Measurements from ENCODE around the gene SPTAN1.

The SPTAN1 gene

DNA sequence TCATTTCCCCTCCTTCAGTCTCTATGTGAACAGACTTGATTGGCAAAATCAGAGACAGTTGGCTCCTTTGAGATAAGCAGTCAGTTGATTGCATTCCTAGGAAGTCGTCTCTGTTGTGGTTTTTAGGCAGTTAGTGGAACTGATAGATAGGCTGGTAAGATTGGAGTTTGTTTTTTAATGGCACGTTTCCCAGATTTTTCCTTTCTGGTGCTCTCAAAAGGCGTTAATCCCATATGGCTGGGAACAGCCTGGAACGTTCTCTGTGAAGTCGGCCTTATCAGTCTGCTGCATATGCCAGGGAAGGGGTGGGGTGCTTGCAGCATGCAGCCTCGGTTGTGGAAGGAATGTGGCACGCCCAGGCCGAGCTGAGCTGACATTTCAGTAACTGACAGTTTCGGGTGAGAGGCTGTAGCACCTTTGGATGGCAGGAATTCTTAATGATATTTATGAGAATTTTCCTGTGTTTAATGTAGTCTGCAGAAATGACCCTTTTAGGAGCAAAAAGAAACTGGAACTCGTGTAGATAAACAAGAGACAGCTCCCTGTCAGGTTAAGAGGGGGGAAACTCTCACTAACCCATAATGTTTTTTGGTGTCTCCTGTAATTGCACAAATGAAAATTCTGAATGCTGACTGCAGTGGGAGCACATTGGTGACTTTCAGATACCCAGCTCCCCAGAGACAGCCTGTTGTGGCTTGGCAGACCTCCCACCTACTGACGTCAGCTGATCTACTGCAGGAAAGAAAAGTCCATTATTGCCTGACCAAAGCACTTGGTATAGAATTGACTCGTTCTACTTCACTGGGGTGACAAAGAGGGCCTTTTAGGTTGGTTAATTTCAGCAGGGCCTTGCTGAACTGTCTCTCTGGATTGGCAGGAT lies 6.3 kb downstream of the SPTAN1 start:
- TF ChIP-seq, protein P1, sequence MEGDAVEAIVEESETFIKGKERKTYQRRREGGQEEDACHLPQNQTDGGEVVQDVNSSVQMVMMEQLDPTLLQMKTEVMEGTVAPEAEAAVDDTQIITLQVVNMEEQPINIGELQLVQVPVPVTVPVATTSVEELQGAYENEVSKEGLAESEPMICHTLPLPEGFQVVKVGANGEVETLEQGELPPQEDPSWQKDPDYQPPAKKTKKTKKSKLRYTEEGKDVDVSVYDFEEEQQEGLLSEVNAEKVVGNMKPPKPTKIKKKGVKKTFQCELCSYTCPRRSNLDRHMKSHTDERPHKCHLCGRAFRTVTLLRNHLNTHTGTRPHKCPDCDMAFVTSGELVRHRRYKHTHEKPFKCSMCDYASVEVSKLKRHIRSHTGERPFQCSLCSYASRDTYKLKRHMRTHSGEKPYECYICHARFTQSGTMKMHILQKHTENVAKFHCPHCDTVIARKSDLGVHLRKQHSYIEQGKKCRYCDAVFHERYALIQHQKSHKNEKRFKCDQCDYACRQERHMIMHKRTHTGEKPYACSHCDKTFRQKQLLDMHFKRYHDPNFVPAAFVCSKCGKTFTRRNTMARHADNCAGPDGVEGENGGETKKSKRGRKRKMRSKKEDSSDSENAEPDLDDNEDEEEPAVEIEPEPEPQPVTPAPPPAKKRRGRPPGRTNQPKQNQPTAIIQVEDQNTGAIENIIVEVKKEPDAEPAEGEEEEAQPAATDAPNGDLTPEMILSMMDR (IDR thresholded peaks at IDR 0.05; ENCODE audit: insufficient read depth, low read depth, low read length, missing control alignments): no peak
- H3K4me3 ChIP-seq (ENCODE audit: low read length): no peak overlapping the region
- DNase-seq (ENCODE audit: low read depth): peak; percentile 81

DNA sequence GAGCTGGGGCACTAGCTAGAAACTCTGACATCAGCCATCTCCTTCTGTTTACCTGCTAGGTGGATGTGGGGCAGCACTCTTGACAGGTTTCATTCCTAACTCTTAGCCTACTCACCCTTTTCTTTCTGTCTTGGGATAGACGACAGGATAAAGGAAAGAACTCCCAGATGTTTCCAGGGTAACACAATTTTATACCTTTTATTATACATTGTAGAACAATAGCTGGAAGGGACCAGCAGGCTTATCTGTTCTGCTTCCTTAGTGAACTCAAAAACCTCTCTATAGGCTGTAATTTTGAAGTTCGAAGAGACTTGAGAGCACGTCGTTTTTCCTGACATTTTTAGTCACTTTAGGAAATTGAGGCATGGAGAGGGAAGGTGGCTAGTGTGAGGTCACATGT lies 13.2 kb downstream of the SPTAN1 start:
- H3K4me3 ChIP-seq (ENCODE audit: low read length): no peak overlapping the region
- no peak for DNase-seq (ENCODE audit: low read depth)
- TF ChIP-seq, protein P1 (IDR thresholded peaks at IDR 0.05; ENCODE audit: insufficient read depth, low read depth, low read length, missing control alignments): no peak

DNA sequence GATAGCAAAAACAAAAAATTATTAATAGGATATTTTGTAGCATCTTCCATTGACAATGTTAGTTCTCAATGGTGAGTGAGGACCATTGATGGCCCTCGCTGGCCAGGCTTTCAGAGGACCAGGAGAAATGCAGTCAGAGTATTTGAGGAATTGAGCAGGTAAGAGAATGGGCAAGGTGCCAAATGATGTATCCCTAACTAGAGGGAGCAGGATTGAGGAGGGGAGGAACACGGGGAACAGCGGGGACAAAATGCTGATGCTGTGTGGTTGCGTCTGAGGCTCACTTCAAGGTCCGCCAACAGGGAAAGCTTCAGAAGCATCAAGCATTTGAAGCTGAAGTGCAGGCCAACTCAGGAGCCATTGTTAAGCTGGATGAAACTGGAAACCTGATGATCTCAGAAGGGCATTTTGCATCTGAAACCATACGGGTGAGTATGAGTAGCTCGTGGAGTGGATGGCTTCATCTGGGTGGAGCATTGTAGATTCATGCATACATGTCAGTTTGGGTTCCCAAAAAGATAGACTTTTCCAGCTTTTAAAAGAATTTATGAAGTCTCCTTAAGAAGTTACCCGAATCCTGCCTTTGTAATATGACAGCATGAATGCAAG lies 16.2 kb downstream of the SPTAN1 start:
- TF ChIP-seq, protein P1 (IDR thresholded peaks at IDR 0.05; ENCODE audit: insufficient read depth, low read depth, low read length, missing control alignments): no peak
- DNase-seq (ENCODE audit: low read depth): peak; percentile 41

DNA sequence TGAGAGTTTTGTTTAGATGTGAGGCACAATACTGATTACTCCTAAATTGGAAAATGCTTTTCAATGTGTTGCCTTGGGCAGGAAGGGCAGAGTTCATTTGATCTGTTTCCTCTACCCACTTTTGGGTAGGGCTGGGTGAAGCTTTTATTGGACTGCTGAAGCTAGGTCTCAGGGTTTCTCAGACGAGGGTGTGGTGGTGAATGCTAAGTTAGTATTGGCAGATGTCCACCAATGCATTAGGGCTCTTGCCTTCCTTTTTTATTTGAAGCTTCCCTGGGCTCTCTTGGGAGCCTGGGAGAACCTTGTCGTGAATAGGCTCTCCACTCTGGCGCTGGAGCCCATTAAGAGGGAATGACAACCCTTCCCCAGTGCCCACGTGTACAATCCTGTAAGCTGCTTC lies 23.1 kb downstream of the SPTAN1 start:
- DNase-seq (ENCODE audit: low read depth): no peak
- TF ChIP-seq, protein P1 (IDR thresholded peaks at IDR 0.05; ENCODE audit: insufficient read depth, low read depth, low read length, missing control alignments): no peak
- no peak overlapping the region for H3K4me3 ChIP-seq (ENCODE audit: low read length)

More for the DNA sequence above, 16.2 kb downstream of the SPTAN1 start:
- H3K4me3 ChIP-seq (ENCODE audit: low read length): no peak overlapping the region

DNA sequence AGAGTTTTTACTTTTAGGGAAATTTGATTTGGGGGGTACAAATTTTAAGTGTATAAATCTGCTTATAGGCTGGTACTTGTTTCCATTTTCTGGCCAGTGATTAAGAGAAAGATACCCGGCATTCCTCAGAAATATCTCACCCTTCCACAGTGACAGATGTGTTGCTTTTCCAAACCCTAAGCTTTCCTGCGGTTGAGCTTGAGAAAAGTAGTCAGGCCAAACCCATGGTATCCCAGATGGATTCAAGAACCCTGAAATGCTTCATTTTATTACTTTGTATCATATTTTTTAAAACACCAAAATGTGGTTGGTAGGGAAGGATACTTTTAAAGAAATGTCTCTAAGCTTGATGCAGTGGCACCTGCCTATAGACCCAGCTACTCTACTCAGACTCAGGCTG lies 23.5 kb downstream of the SPTAN1 start:
- H3K4me3 ChIP-seq (ENCODE audit: low read length): no peak overlapping the region
- DNase-seq (ENCODE audit: low read depth): no peak
- TF ChIP-seq, protein P1 (IDR thresholded peaks at IDR 0.05; ENCODE audit: insufficient read depth, low read depth, low read length, missing control alignments): no peak

DNA sequence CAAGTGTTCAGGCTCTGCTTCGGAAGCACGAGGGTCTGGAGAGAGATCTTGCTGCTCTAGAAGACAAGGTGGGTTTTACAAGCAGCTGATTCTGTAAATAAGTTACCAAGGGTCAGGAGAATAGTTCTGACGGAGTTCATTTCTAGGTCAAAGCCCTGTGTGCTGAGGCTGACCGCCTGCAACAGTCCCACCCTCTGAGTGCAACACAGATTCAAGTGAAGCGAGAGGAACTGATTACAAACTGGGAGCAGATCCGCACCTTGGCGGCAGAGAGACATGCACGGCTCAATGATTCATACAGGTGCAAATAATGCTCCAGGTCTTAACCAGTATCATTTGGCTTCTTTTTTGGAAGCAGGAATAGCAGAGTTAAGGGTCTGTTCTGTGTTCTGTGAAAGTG lies 24.8 kb downstream of the SPTAN1 start:
- no peak for DNase-seq (ENCODE audit: low read depth)
- TF ChIP-seq, protein P1 (IDR thresholded peaks at IDR 0.05; ENCODE audit: insufficient read depth, low read depth, low read length, missing control alignments): no peak
- H3K4me3 ChIP-seq (ENCODE audit: low read length): no peak overlapping the region

Measured in epithelial cell of esophagus (primary cell).